GM18520 (cell line): Measurements from ENCODE around the gene C14orf132.
"Not testable (repeated sequence)": the region's sequence is repeated elsewhere in the genome, so short reads cannot be mapped to it uniquely, and the experiment has no call there.

Experiments used
- ATAC-seq: cut with Tn5 transposase; IDR thresholded peaks from one replicate; pipeline ENCODE4 v1.9.1; 2021; ENCODE audit not compliant: unreplicated experiment

The C14orf132 gene

DNA sequence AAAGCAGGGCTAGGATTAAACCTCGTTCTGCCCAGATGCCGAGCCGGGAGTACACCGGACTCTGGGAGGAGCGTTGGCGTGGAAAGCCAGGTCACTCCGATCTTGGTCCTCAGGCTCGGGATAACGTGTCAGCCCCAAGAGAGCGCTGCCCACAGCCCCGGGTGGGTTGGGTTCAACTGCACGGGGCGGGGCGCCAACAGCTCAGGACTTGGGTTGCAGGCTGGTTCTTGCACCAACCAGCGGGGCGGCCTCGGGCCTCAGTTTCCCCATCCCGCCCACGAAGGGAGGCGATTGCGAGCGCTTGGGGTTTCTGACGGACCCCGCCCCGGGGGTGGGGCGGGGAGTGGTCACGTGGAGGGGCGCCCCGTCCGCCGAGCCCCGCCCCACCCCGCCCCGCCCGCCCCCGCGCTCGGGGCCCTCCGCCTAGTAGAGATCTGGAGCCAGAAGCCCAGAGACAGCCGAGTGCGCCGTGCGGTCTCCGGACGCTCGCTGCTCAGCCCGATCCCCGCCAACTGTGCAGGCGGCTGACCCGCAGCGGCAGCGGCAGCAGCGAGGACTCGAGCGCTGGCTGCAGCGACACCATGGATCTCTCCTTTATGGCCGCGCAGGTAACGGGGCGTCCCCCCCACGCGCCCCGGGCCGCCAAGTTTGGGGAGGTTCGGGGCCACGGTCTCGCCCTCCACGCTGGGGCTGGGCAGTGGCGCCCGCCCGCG is at the start of gene C14orf132:
Gene C14orf132, plus strand, starts transcription at position 443 of the 713 bp plus-strand sequence. Its CDS starts 139 bp downstream, at position 582.
- no peak for ATAC-seq

DNA sequence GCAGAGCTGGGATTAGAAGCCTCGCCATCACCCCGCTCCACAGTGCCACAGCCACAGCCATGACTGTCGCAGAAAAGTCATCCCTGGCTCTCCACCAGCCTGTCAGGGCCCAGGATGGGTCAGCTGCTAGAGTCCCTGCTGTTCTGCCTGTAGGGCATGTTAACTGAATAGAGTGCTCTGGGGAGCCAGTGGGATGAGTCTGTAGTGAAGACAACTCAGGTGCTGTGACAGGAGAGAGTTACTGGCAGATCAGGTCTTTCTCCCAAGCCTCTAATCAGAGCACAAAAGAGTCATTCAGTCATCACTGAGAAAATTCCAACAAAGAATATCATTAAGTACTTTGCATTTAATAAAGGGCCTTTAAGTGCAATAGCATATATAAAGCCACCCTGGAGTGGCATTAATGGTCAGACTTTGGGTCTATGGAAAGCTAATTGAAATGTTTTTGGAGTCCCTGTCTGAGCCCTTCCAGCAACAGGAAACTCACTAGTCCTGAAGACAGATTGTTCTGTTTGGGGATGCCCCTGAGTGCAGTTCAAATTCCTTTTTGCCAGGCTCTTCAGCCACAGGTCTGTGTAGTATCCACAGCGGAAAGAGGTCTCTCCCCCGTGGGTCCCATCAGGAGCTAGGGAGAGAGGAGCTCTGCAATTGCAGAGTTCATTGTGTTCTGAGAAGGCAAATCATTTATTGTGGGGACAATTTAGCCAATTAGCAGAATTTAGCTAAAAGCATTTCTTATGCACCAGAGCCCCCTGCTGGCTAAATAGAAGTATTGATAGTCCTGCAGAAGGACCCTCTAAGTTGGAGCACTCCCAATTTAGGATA is 45.2 kb upstream of the C14orf132 start:
- ATAC-seq: no peak

DNA sequence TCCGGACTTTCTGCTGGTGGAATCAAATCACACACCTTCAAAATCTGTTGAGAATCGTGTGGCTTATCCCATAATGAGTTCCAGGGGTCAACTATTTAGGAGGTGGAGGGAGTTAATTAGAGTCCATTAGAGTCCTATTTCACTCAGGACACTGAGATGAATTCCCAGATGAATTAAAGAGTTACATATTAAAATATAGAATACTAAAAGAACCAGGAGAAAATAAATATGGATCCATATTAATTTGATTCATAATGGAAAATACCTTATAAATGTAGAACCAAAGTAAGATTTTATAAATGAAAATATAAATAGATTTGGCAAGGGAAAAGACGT is 44.6 kb upstream of the C14orf132 start:
- ATAC-seq: no peak

DNA sequence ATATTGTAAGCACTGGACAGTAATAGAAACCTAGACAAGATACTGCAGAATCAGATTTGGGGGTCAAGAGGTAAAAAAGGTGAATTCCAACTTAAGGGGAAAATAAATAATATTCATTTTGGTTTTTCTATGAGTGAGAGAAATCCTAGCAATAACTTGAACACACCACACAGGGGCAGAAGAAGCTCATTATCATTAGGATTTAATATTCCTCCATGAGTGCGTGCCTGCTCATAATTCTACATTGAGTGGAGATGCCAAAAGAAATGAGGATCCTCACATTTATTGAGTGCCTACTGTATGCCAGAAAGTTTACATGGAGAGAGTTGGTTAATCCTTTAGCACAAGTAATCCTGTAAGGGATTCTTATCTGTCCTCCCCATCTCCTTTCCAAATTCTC is 40.5 kb upstream of the C14orf132 start:
- no peak for ATAC-seq

DNA sequence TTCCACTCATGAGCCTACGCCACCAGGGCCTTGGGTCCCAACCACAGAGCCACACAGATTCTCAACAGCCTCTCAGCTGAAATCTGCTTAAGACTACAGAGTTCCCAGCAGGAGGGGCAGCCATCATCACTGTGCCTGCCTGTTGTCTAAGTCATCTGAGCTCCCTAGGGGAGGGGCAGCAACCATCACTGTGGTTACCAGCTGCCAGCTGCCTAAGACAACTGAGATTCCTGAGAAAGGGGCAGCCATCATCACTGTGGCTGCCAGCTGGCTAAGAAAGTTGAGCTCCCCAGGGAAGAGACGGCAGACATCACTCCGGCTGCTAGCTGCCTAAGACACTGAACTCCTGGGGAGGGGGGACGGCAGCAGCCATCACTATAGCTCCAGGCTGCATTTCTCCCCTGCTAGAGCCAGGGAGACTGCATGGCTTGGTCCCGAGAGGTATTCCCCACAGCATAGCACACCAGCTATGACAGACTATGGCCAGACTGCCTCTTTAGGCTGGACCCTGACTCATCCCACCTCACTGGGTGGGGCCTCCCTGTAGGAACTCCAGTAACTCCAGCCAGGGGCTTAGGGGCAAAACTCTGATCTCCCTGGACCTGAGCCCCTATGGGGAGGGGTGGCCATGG is 37.2 kb upstream of the C14orf132 start:
- ATAC-seq: no peak

DNA sequence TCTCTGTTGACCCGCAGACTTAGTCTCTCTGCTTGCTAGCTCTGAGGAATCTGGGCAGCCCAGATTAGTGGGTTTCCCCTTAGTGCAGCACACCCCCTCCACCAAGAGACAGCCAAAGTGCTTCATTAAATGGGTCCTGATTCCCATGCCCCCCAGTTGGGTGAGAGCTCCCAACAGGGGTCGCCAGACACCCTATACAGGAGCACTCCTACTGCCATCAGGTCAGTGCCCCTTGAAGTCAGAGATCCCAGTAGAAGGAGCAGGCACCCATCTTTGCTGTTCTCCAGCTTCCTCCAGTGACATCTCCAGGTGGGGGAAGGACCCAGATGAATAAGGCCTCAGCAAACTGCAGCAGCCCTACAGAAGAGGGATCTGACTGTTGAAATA is 36.7 kb upstream of the C14orf132 start:
- ATAC-seq: no peak

DNA sequence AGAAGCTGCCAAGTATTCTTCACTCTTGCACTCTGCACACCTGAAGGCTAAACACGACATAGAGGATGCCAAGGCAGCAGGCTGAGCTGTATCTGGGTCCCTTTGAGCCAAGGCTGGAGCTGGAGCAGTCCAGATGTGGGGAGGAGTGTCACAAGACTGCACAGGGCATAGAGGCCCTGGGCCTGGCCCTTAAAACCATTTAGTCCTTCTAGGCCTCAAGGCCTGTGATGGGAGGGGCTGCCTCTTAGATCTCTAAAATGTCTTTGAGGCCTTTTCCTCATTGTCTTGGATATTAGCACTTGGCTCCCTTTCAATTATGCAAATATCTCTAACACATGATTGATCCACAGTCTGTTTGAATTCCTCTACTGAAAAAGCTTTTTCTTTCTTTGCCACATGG is 28.0 kb upstream of the C14orf132 start:
- no peak for ATAC-seq

DNA sequence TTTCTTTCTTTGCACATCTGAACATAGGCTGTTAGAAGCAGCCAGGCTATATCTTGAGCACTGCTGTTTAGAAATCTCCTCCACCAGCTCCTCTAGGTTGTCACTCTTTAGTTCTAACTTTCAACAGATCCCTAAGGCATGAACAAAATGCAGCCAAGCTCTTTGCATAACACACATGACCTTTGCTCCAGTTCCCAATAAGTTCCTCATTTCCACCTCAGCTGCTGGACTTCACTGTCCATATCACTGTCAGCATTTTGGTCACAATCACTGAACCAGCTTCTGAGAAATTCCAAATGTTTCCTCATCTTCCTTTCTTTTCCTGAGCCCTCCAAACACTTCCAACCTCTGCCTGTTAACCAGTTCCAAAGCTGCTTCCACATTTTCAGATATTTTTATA is 27.6 kb upstream of the C14orf132 start:
- ATAC-seq: no peak

DNA sequence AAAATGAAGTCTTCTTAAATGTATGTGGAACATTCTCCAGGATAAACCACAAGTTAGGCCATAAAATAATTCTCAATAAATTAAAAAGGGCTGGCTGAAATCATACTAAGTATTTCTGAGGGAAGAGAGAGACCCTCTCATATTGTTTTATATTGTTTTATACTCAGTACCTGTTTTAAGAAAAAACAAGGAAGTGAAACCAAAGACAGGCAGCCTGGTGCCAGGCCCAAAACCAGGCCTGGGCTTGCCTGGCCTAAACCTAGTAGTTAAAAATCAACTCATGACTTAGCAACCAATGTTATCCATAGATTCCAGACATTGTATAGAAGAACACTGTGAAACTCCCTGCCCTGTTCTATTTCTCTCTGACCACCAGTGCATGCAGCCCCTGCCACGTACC is 26.4 kb upstream of the C14orf132 start:
- not testable (repeated sequence) for ATAC-seq

DNA sequence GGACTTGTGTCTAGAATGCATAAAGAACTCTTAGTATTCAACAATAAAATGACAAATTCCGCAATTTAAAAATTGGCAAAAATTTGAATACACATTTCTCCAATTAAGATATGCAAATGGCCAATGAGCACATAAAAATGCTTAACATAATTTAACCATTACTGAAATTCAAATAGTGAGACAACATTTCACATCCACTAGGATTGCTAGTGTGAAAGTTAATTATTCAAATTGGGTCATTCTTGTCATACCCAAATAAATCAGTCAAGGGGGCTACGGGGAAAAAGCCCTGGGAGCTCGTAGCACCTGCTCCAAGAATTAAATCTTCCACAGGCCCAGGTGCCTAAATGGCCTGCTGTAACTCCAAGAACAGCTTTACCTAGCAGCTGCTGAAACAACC is 25.0 kb upstream of the C14orf132 start:
- no peak for ATAC-seq

DNA sequence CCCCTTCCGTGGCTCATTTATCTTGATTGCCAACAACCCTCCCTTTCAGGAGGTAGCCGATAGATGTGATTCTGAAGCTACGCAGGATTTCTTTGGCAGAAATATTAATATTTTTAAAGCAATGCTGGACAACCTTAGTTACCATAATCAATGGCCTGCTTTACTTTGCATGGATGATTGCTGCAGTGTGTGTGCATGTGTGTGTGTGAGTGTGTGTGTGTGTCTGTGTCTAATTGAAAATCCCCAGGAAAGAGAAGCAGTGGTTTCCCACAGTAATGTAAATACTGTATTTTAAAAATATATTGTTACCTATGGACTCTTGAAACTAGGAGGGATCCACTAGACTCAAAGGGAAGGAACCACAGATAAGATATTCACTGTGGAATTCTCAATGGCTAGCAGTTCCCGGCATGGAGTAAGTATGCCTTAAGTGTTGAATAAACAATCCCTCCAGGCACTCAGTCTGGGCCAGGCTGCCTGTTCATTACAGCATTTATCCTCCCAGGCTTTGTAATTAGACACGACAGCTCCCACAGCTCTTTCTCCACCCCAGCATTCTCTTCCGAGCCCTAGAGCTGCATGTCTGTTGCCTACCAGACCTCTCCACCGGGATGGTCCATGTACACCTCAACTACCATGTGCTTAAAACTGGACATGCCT is 22.5 kb upstream of the C14orf132 start:
- ATAC-seq: no peak

DNA sequence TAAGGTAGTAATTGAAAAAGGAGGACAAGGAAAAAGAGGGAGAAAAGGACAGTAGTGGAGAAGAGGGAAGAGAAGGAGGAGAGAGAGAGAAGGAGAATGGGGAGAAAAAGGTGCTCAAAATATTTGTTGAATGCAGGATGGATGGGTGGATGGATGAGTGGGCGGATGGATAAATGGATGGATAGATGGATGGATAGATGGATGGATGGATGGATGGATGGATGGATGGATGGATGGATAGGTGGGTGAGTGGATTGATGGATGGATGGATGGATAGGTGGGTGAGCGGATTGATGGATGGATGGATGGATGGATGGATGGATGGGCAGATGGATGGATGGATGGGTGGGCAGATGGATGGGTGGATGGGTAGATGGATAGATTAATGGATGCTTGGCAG is 21.3 kb upstream of the C14orf132 start:
- no peak for ATAC-seq

DNA sequence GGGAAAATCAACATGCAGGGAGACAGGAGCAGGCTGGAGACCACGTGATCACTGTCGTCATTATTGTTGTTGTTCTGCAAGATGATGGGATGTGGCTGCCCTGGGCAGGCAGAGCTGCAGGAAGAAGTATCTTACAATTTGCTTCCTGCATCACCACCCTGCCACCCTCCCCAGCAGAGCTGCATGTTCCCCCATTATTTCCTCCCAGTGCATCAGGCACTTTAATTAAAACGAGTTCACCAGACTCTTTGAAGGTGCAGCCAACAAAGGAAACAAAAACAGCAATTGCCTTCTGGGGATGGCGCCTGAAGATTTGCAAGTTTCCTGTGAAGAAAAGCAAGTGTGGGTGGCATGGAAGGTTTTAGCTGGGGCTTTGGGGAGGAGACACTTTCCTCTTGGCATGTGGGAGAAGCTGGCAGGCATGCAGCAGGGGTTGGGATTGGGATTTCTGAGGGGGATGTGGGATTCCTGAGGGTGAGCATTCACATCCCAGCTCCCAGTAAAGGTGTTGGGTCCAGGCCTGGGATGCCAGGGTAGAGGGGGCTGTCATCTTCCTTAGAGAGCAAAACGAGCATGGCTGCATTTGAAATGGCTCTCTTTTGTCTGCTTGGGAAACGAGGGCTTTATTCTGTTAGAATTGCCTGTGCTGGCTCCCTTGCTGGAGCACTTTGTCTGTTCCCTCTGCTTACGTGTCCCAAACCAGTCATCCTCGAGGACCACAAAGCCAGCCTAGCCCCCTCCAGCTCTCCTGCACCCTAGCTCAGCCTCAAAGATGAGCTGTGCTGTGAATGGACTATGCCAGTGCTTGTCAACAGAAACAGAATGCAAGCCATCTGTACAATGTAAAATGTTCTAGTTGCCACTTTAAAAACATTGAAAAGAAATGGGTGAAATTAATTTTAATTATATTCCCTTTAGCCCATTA is 11.5 kb upstream of the C14orf132 start:
- ATAC-seq: no peak

DNA sequence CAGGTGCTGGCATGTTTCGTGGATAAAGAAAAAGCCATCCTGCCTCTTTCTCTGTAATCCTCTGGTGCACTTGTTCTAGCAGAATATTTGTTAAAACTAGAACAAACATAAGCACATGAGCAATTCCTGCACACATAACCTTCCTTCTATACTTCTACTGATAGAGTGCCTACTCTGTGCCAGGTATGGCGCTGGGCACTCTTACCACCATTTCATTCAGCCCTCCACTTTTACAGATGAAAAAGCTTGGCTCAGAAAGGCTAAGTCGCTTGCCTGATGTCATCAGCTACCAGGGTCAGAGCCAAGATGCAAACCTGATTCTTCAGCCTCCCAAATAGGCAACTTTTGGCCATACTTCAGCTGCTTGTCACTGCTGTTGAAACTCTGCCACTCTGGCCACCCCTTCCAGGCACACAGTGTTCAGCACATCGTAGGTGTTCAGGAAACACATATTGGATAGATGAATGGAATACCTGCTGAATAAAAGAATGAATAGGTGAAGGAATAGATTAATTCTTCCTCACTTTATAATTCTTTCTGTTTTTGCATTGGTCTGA is 10.0 kb upstream of the C14orf132 start:
- no peak for ATAC-seq

DNA sequence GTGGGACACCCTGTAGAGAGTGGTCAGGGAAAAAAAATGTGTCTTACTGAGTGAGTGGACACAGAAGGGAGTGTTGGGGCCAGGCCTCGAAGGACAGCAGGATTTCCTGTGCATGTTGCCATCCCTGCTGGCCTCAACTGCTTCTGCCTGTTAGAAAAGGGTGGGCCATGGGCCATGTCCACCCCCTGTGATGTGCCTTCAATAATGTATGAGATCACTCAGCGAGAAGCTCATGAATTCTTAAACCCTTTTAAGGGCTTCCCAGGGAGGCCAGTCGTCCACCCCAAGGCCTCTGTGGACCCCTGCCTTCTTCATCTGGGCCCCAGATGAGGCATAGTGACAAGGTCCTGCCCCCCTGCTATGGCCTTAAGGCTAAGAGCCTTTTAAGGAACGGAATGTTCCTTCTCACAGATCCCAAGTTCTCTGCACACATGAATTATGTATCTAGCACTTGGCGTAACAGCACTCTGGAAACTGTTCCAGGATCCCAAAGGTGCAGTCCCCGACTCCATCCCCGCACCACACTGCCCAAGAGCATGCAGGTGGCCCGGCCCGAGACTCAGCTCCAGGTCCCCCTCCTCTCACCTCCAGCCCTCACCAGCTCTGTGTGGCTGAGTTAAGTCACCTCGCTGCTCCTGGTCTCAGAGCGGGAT is 8.9 kb upstream of the C14orf132 start:
- ATAC-seq: no peak

DNA sequence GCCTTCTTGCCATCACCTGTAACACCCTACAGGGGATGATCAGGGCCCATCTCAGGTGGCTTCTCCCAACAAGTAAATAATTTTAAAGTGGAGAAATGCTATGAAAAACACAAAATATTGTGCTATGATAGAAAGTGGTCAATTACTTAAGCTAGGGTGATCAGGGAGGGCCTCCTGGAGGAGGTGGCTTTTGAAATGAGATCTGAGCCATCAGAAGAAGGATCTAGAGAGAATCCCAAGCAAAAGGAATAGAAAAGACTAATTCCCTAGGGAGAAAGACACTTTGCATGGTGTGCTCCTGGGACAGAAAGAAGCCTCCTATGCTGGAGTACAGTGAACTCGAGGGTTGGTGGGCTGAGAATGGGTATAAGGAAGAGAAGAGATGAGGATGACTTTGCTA is 7.5 kb upstream of the C14orf132 start:
- ATAC-seq: no peak

DNA sequence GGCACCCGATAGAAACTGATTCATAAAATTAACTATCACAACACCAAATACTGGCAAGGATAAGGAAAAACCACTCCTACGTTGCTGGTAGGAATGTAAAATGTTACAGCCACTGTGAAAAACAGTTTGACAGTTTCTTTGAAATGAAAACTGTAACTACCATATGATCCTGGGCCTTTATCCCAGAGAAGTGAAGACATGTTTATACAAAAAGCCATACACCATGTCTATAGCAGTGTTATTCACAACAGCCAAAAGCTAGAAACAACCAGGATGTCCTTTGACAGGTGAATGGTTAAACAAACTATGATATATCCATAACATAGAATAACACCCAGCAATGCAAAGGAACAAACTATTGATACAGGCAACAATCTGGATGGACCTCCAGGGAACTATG is 3.7 kb upstream of the C14orf132 start:
- ATAC-seq: no peak

DNA sequence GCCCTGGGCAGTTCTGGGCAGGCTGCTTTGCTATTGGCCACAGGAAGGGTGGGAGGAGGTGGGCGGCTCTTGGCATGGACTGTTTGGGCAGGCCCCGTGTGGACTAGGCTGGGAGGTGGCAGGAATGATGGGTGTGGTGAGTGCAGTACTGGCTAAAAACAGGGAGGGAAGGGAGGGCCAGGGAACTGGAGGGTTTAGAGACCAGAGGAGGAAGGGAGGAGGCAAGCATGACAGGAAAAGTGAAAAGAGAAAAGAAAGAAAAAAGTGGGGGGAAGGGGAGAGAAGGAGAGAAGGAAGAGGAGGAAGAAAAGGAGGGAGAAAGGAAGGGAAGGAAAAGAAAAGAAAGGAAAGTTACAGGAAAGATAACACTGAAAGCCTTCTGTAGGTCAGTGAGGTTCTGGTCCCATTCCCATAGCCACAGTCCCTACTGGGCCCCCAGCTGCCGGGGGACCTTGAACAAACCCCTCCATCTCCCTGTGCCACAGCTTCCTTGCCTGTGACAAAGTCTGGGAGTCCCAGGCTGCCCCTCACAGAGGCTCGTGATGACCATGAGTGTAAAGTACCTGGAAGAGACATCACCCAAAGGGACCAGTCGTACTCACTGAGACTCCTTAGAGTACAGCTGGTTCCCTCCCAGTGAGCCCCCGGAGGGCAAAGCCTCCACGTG is 1.1 kb upstream of the C14orf132 start:
- ATAC-seq: no peak

DNA sequence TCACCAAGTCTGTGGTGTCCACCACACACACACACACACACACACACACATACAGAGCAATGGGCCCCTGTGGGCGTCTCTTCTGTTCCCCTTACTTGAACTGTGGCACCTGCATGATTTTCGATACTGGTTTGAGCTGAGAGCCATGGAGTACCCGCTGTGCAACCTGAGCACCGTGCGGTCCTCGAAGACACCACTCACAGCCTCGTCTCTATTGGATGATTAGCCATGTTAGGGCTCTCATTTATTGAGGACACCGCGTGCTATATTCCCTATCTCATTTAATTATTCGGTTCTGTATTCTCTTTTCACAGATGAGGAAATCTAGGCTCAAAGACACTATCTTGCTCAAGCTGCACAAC is 623 bp upstream of the C14orf132 start:
- ATAC-seq: no peak
